CD14-positive monocyte (primary cell): Measurements from ENCODE around the gene PRKN. TPM values are rescaled to one million over a fixed set of nuclear protein-coding genes. Genes with fewer than 3 reads are reported as not detected.
"Not testable (repeated sequence)": the region's sequence is repeated elsewhere in the genome, so short reads cannot be mapped to it uniquely, and the experiment has no call there.

ENCODE experiments used
- DNase-seq, 3 donors: peaks; one replicate each; pipeline ENCODE4 v3.0.0-alpha.2; 2011 to 2022
- H2AFZ ChIP-seq: 2 replicates; pipeline ENCODE4 v1.6.0; 2012; ENCODE audit warnings: mild to moderate bottlenecking, low read depth, low read length, inconsistent platforms; ENCODE audit not compliant: insufficient read depth, poor library complexity, severe bottlenecking
- H3K27ac ChIP-seq, 2 donors: 1 replicate in 1 of 2; 2 replicates in 1 of 2; pipeline ENCODE4 v1.5.1; 2012 to 2013; ENCODE audit warnings: low read length in 2 of 2, control low read depth in 1 of 2, inconsistent platforms in 1 of 2, low read depth in 1 of 2, mild to moderate bottlenecking in 1 of 2
- H3K27me3 ChIP-seq, 2 donors: one replicate each; pipeline versions ENCODE4 v1.6.0 to v1.6.1; 2011 to 2013; ENCODE audit warnings: low read length in 2 of 2; ENCODE audit not compliant: control insufficient read depth in 2 of 2, insufficient read depth in 2 of 2
- H3K36me3 ChIP-seq, 2 donors: replicated peaks in 1 of 2; 1 replicate in 1 of 2; 2 replicates in 1 of 2; pipeline versions ENCODE4 v1.5.1 to v1.6.1; 2012 to 2013; ENCODE audit warnings: low read length in 2 of 2, control low read depth in 1 of 2, inconsistent platforms in 1 of 2, mild to moderate bottlenecking in 1 of 2; ENCODE audit not compliant: insufficient read depth in 2 of 2, control insufficient read depth in 1 of 2
- H3K4me1 ChIP-seq, 2 donors: 1 replicate in 1 of 2; 2 replicates in 1 of 2; pipeline versions ENCODE4 v1.5.1 to v1.6.1; 2012 to 2013; ENCODE audit warnings: low read length in 2 of 2, control low read depth in 1 of 2, inconsistent platforms in 1 of 2, mild to moderate bottlenecking in 1 of 2, moderate library complexity in 1 of 2; ENCODE audit not compliant: insufficient read depth in 2 of 2, control insufficient read depth in 1 of 2
- H3K4me2 ChIP-seq: replicated peaks from 2 replicates; pipeline ENCODE3; 2012; ENCODE audit warnings: low read length, moderate library complexity, mild to moderate bottlenecking; ENCODE audit not compliant: poor library complexity, severe bottlenecking; ENCODE audit errors: extremely low read depth
- H3K4me3 ChIP-seq, 3 experiments: fragments of 200-600 bp in 1 of 3; sonication (generic) in 1 of 3; replicated peaks in 1 of 3; 1 replicate in 2 of 3; 2 replicates in 1 of 3; pipeline ENCODE4 v1.5.1; 2011 to 2013; ENCODE audit warnings: low read length in 3 of 3, mild to moderate bottlenecking in 3 of 3, control low read depth in 2 of 3, low read depth in 2 of 3, inconsistent platforms in 1 of 3, moderate library complexity in 1 of 3
- H3K79me2 ChIP-seq: 2 replicates; pipeline ENCODE4 v1.6.0; 2012; ENCODE audit warnings: mild to moderate bottlenecking, control low read depth, inconsistent platforms, low read length, moderate library complexity; ENCODE audit not compliant: insufficient read depth
- H3K9ac ChIP-seq: 2 replicates; pipeline ENCODE4 v1.6.0; 2017; ENCODE audit warnings: low read length, mild to moderate bottlenecking; ENCODE audit not compliant: insufficient read depth, poor library complexity, severe bottlenecking
- H3K9me3 ChIP-seq, 2 donors: replicated peaks in 1 of 2; 1 replicate in 1 of 2; 2 replicates in 1 of 2; pipeline versions ENCODE4 v1.5.1 to v1.6.1; 2012 to 2013; ENCODE audit warnings: low read length in 2 of 2, control low read depth in 1 of 2; ENCODE audit not compliant: control insufficient read depth in 1 of 2, insufficient read depth in 1 of 2
- H4K20me1 ChIP-seq: 2 replicates; pipeline ENCODE4 v1.6.0; 2012; ENCODE audit warnings: mild to moderate bottlenecking, low read length, control low read depth, moderate library complexity; ENCODE audit not compliant: insufficient read depth
- H3K27ac Mint-ChIP-seq, 7 donors: one replicate each; pipeline ENCODE4 v1.8.0; 2020; ENCODE audit warnings: mild to moderate bottlenecking in 7 of 7, mixed read lengths in 7 of 7, moderate library complexity in 6 of 7, inconsistent platforms in 2 of 7
- H3K27me3 Mint-ChIP-seq, 3 donors: one replicate each; pipeline ENCODE4 v1.8.0; 2021 to 2022; ENCODE audit warnings: low read depth in 3 of 3, mild to moderate bottlenecking in 3 of 3, mixed read lengths in 3 of 3, moderate library complexity in 3 of 3, inconsistent platforms in 1 of 3
- H3K36me3 Mint-ChIP-seq, 2 donors: one replicate each; pipeline ENCODE4 v1.8.0; 2020; ENCODE audit warnings: mixed read lengths in 2 of 2, inconsistent platforms in 1 of 2, mild to moderate bottlenecking in 1 of 2
- H3K4me1 Mint-ChIP-seq: one replicate; pipeline ENCODE4 v1.8.0; 2020; ENCODE audit warnings: mild to moderate bottlenecking, mixed read lengths
- H3K4me3 Mint-ChIP-seq, 2 donors: one replicate each; pipeline ENCODE4 v1.8.0; 2020; ENCODE audit warnings: mild to moderate bottlenecking in 2 of 2, mixed read lengths in 2 of 2, moderate library complexity in 1 of 2
- H3K9me3 Mint-ChIP-seq, 7 donors: one replicate each; pipeline ENCODE4 v1.8.0; 2020 to 2022; ENCODE audit warnings: mixed read lengths in 7 of 7, mild to moderate bottlenecking in 6 of 7, moderate library complexity in 6 of 7, inconsistent platforms in 2 of 7
- CTCF ChIP-seq: fragments of 200-600 bp; IDR thresholded peaks from one replicate; pipeline ENCODE4 v1.8.0; 2022; ENCODE audit warnings: antibody characterized with exemption, mild to moderate bottlenecking
- WGBS: methylation state at CpG from one replicate; pipeline ENCODE4 v1.1.5; 2013; ENCODE audit warnings: missing lambda C conversion rate; ENCODE audit not compliant: insufficient coverage; 5-methylcytosine and 5-hydroxymethylcytosine counted together
- intact Hi-C, 2 donors: fragments of 100-400 bp; cut with micrococcal nuclease; formaldehyde crosslinking; loops; one replicate each; pipeline versions ENCODE4 v1.15.0 to v1.15.1; 2023
- polyA plus RNA-seq, 3 donors: library from polyadenylated mRNA; depleted of rRNA in 1 of 3; unstranded in 2 of 3; stranded (reverse) in 1 of 3; fragments of 300-500 nt in 2 of 3; fragments of >200 nt in 1 of 3; fragmentation: Illumina TruSeq in 2 of 3; gene quantifications; 1 replicate in 2 of 3; 2 replicates in 1 of 3; pipeline ENCODE4 v1.2.3, GENCODE V29; 2012 to 2021

The PRKN gene
- polyA plus RNA-seq, 3 donors: 0.19 to 0.21 TPM; not detected in 1

DNA sequence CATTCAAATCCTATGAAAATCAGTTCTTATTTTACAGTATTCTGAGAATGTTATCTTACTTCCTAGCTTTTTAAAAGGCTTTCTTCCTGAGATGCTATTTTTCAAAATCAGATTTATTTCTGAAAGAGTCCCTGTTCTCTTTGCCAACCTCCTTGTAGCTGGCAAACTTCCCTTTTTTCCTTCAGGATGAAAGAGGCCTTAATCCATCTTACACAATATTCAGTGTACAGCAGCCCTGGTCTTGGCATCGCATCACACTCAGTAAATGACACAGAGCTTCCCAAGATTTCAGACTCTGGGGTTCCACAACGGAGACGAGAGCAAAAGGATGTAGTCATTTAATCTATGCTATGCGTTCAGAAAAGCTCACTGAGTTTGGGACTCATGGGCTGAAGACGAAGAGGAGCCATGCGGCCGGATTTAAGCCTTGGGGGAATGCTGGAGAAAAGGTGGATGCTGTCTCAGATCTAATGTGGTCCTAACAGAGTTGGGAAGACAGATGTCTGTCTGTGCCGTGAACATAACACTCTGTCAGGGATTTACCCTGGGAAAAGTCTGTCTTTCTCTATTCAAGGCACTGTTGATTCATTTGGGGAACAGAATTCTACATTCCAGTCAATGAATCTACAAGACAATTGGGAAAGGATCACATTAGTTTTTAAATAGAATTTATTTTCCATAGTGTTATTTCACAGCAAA is 837.3 kb downstream of the PRKN start:
- Mint-ChIP-seq H3K9me3 (peaks cover 0 to 5% (median under 1%) of the 10 kb centered on the region in 7 donors), H3K4me1 (peaks cover 3% of the 10 kb centered on the region), H3K4me3 (no peak overlapping the region), H3K27ac (no peak overlapping the region), H3K27me3 (peaks cover 0 to 1% (median 0%) of the 10 kb centered on the region in 3 donors), H3K36me3 (no peaks in the 10 kb centered on the region)
- TF ChIP-seq CTCF: no peak
- Histone ChIP-seq H3K4me1 (no peaks in the 10 kb centered on the region), H3K27me3 (no peaks in the 10 kb centered on the region), H2AFZ (no peak overlapping the region), H3K4me2 (no peak overlapping the region), H3K4me3 (no peak overlapping the region), H3K9me3 (no peaks in the 10 kb centered on the region), H3K36me3 (no peaks in the 10 kb centered on the region), H3K79me2 (no peaks in the 10 kb centered on the region), H4K20me1 (no peaks in the 10 kb centered on the region), H3K27ac (no peak overlapping the region), H3K9ac (no peak overlapping the region)
- DNase-seq: no peak
- intact Hi-C loops: no loop called here
- 90% methylated on average over 8 of the region's 8 CpGs for WGBS

DNA sequence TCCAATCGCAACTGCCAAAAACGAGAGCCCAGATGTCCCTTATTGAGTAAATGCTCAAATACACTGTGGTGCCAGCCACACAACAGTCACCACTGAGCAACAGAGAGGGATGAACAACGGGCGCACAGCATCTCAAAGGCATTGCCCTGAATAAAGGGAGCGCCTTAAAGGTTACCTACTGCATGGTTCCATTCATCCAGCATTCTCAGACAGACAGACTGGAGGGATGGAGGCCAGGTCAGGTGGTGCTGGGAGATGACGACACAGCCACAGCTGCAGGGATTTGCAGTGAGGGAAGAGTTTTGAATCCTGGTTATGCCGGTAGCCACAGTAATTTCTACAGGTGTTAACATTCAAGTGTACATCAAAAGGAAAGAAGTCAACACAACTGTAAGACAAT is 838.2 kb downstream of the PRKN start:
- Histone ChIP-seq H4K20me1 (no peaks in the 10 kb centered on the region), H3K4me1 (no peaks in the 10 kb centered on the region), H3K4me2 (no peak overlapping the region), H3K9ac (no peak overlapping the region), H3K27ac (no peak overlapping the region), H3K36me3 (no peaks in the 10 kb centered on the region), H3K9me3 (no peaks in the 10 kb centered on the region), H3K27me3 (no peaks in the 10 kb centered on the region), H3K4me3 (no peak overlapping the region), H2AFZ (no peak overlapping the region), H3K79me2 (no peaks in the 10 kb centered on the region)
- H3K9me3 Mint-ChIP-seq: peaks cover 0 to 5% (median 2%) of the 10 kb centered on the region in 7 donors
- H3K27me3 Mint-ChIP-seq: peaks cover 0 to 1% (median 0%) of the 10 kb centered on the region in 3 donors
- WGBS: 100% methylated on average over 1 of the region's 7 CpGs
- DNase-seq: no peak
- H3K36me3 Mint-ChIP-seq: no peaks in the 10 kb centered on the region
- no peak overlapping the region for H3K27ac Mint-ChIP-seq
- intact Hi-C loops: no loop called here
- peaks cover 3% of the 10 kb centered on the region for H3K4me1 Mint-ChIP-seq
- no peak overlapping the region for H3K4me3 Mint-ChIP-seq
- TF ChIP-seq CTCF: no peak

DNA sequence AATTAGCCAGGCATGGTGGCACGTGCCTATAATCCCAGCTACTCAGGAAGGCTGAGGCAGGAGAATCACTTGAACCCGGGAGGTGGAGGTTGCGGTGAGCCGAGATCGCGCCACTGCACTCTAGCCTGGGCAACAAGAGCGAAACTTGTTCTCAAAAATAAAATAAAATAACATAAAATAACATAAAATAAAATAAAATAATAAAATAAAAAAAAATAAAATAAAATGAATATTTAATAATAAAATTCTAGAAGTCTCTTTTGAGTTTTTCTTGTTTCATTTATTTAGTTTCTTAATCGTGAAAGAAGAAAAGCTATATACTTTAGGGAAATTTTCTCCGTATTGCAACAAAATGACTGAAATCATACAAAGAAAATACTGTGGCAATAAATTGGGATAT is 841.0 kb downstream of the PRKN start:
- H4K20me1 ChIP-seq, H3K27ac Mint-ChIP-seq, H3K27ac ChIP-seq, H3K27me3 ChIP-seq, H3K4me1 ChIP-seq, H3K4me2 ChIP-seq, H3K4me3 ChIP-seq, H3K9ac ChIP-seq, H3K27me3 Mint-ChIP-seq, H3K4me1 Mint-ChIP-seq, H3K9me3 ChIP-seq, H3K4me3 Mint-ChIP-seq, H3K36me3 Mint-ChIP-seq, H3K9me3 Mint-ChIP-seq, H2AFZ ChIP-seq, DNase-seq, intact Hi-C loops, H3K36me3 ChIP-seq, H3K79me2 ChIP-seq: not testable (repeated sequence)
- WGBS: no CpG with 5 or more reads among the region's 9 CpGs
